Liver (tissue), 9 donors: Measurements from ENCODE around the gene CAP2. TPM values are rescaled to one million over a fixed set of nuclear protein-coding genes. Genes with fewer than 3 reads are reported as not detected.

ENCODE experiments used
- DNase-seq: peaks from one replicate; pipeline ENCODE4 v3.0.0-alpha.2; 2017; ENCODE audit warnings: low spot score
- H3K27ac ChIP-seq, 2 donors: one replicate each; pipeline ENCODE4 v1.7.0; 2013; ENCODE audit warnings: inconsistent platforms in 2 of 2, low read length in 2 of 2, control low read depth in 1 of 2, low read depth in 1 of 2, mild to moderate bottlenecking in 1 of 2
- H3K27me3 ChIP-seq, 4 donors: one replicate each; pipeline versions ENCODE4 v1.6.1 to v1.7.0; 2013; ENCODE audit warnings: low read length in 3 of 4, inconsistent platforms in 1 of 4, mild to moderate bottlenecking in 1 of 4, moderate library complexity in 1 of 4; ENCODE audit not compliant: control insufficient read depth in 4 of 4, insufficient read depth in 4 of 4
- H3K36me3 ChIP-seq, 4 donors: one replicate each; pipeline versions ENCODE4 v1.6.1 to v1.7.0; 2013; ENCODE audit warnings: low read length in 3 of 4, mild to moderate bottlenecking in 3 of 4, low read depth in 1 of 4, moderate library complexity in 1 of 4; ENCODE audit not compliant: control insufficient read depth in 4 of 4, insufficient read depth in 3 of 4
- H3K4me1 ChIP-seq, 4 donors: one replicate each; pipeline versions ENCODE4 v1.6.1 to v1.7.0; 2013; ENCODE audit warnings: low read length in 3 of 4, mild to moderate bottlenecking in 3 of 4, moderate library complexity in 1 of 4; ENCODE audit not compliant: control insufficient read depth in 4 of 4, insufficient read depth in 4 of 4
- H3K4me3 ChIP-seq, 3 donors: one replicate each; pipeline versions ENCODE4 v1.6.1 to v1.7.0; 2013; ENCODE audit warnings: low read length in 3 of 3, control low read depth in 1 of 3, low read depth in 1 of 3, mild to moderate bottlenecking in 1 of 3
- H3K9ac ChIP-seq, 2 donors: one replicate each; pipeline ENCODE4 v1.7.0; 2013; ENCODE audit warnings: low read length in 2 of 2, mild to moderate bottlenecking in 2 of 2, moderate library complexity in 2 of 2, control low read depth in 1 of 2, low read depth in 1 of 2
- H3K9me3 ChIP-seq, 4 donors: one replicate each; pipeline versions ENCODE4 v1.6.1 to v1.7.0; 2013; ENCODE audit warnings: low read length in 3 of 4; ENCODE audit not compliant: control insufficient read depth in 4 of 4
- ATF3 ChIP-seq: IDR thresholded peaks from 2 replicates; pipeline ENCODE4 v1.6.1; 2016; ENCODE audit warnings: antibody characterized with exemption
- EGR1 ChIP-seq, 2 donors: IDR thresholded peaks; 2 replicates each; pipeline ENCODE4 v1.6.1; 2016 to 2018; ENCODE audit warnings: antibody characterized with exemption in 2 of 2, low read depth in 2 of 2
- FOXA1 ChIP-seq: IDR thresholded peaks from 2 replicates; pipeline ENCODE4 v1.6.1; 2016; ENCODE audit warnings: antibody characterized with exemption
- FOXA2 ChIP-seq: IDR thresholded peaks from 2 replicates; pipeline ENCODE4 v1.6.1; 2016; ENCODE audit warnings: antibody characterized with exemption
- GABPA ChIP-seq, 2 donors: IDR thresholded peaks in 1 of 2; conservative IDR thresholded peaks in 1 of 2; 2 replicates each; pipeline ENCODE4 v1.6.1; 2016; ENCODE audit warnings: antibody characterized with exemption in 2 of 2, mild to moderate bottlenecking in 1 of 2, moderate library complexity in 1 of 2
- HNF4A ChIP-seq, 2 donors: conservative IDR thresholded peaks; 2 replicates each; pipeline ENCODE4 v1.6.1; 2016; ENCODE audit warnings: antibody characterized with exemption in 2 of 2, mild to moderate bottlenecking in 2 of 2
- HNF4G ChIP-seq: IDR thresholded peaks from 2 replicates; pipeline ENCODE4 v1.6.1; 2016; ENCODE audit warnings: antibody characterized with exemption
- JUND ChIP-seq, 2 donors: IDR thresholded peaks; 2 replicates each; pipeline ENCODE4 v1.6.1; 2016; ENCODE audit warnings: antibody characterized with exemption in 2 of 2
- MAX ChIP-seq: IDR thresholded peaks from 2 replicates; pipeline ENCODE4 v1.6.1; 2016; ENCODE audit warnings: antibody characterized with exemption
- RAD21 ChIP-seq, 2 donors: IDR thresholded peaks; 2 replicates each; pipeline ENCODE4 v1.6.1; 2016; ENCODE audit warnings: antibody characterized with exemption in 2 of 2, mild to moderate bottlenecking in 2 of 2
- REST ChIP-seq: IDR thresholded peaks from 2 replicates; pipeline ENCODE4 v1.6.1; 2016; ENCODE audit warnings: antibody characterized with exemption, mild to moderate bottlenecking
- RXRA ChIP-seq, 2 donors: IDR thresholded peaks; 2 replicates each; pipeline ENCODE4 v1.6.1; 2017 to 2018; ENCODE audit warnings: antibody characterized with exemption in 2 of 2, mild to moderate bottlenecking in 1 of 2
- SP1 ChIP-seq: IDR thresholded peaks from 2 replicates; pipeline ENCODE4 v1.6.1; 2018; ENCODE audit warnings: antibody characterized with exemption, mild to moderate bottlenecking
- TAF1 ChIP-seq: conservative IDR thresholded peaks from 2 replicates; pipeline ENCODE4 v1.6.1; 2016; ENCODE audit warnings: antibody characterized with exemption, mild to moderate bottlenecking
- YY1 ChIP-seq: IDR thresholded peaks from 2 replicates; pipeline ENCODE4 v1.6.1; 2016; ENCODE audit warnings: antibody characterized with exemption, mild to moderate bottlenecking
- ZBTB33 ChIP-seq: IDR thresholded peaks from 2 replicates; pipeline ENCODE4 v1.6.1; 2016; ENCODE audit warnings: antibody characterized with exemption
- WGBS: extraction: QIAGEN DNeasy Blood & Tissue Kit; methylation state at CpG from one replicate; pipeline ENCODE4 v1.1.7; 2013; 5-methylcytosine and 5-hydroxymethylcytosine counted together
- polyA plus RNA-seq, 2 donors: library from polyadenylated mRNA; stranded (reverse) in 1 of 2; unstranded in 1 of 2; fragments of 200-250 nt in 1 of 2; fragments of >200 nt in 1 of 2; fragmentation: Nextera tagmentation in 1 of 2; extraction: Ambion mirVana in 1 of 2; gene quantifications; one replicate each; pipeline versions ENCODE4 v1.2.1 to v1.2.3, GENCODE V29; 2013 to 2015
- total RNA-seq, 2 donors: library from RNA; depleted of rRNA; stranded (reverse); fragments of >200 nt; gene quantifications; one replicate each; pipeline ENCODE4 v1.2.3, GENCODE V29; 2014
- donor health status: healthy.
- donor health status: healthy.
- donor health status: healthy.
- donor health status: healthy.
- donor health status: healthy.

CAP2 gene
- total and polyA plus RNA-seq, 4 donors = 1.2 to 6.4 (median 2.5) TPM

- no peak overlapping the region for H3K4me3 ChIP-seq
- WGBS = 74% methylated on average over 4 of the region's 4 CpGs
- no peaks in the 10 kb centered on the region for H3K27me3 ChIP-seq
- H3K9me3 ChIP-seq = no peaks in the 10 kb centered on the region
- DNase-seq = no peak
- peaks cover 0 to 6% (median 2%) of the 10 kb centered on the region in 4 donors for H3K4me1 ChIP-seq
- TF ChIP-seq EGR1 (IDR thresholded peaks at IDR 0.05; ENCODE audit: low read depth in 2 of 2) (no peak), MAX (no peak), ATF3 (no peak), REST (no peak), FOXA1 (no peak), FOXA2 (no peak), HNF4A (conservative IDR thresholded peaks at IDR 0.05) (no peak), ZBTB33 (no peak), RXRA (IDR thresholded peaks at IDR 0.05) (no peak), HNF4G (no peak), SP1 (no peak), JUND (IDR thresholded peaks at IDR 0.05) (no peak), TAF1 (no peak), YY1 (no peak), GABPA (IDR thresholded peaks at IDR 0.05 in 1 of 2, conservative IDR thresholded peaks at IDR 0.05 in 1 of 2) (no peak), RAD21 (IDR thresholded peaks at IDR 0.05) (no peak)
- no peaks in the 10 kb centered on the region for H3K36me3 ChIP-seq
- H3K9ac ChIP-seq = no peak overlapping the region
- no peak overlapping the region for H3K27ac ChIP-seq
These were observed 104.2 kb downstream of the CAP2 start for GRCh38 chr6:17497535-17498095.

- H3K27ac ChIP-seq = no peak overlapping the region
- no peaks in the 10 kb centered on the region for H3K36me3 ChIP-seq
- no peaks in the 10 kb centered on the region for H3K9me3 ChIP-seq
- 60% methylated on average over 3 of the region's 3 CpGs for WGBS
- TF ChIP-seq RXRA (IDR thresholded peaks at IDR 0.05) = peak; percentile 48 to 51
- TF ChIP-seq GABPA (IDR thresholded peaks at IDR 0.05 in 1 of 2, conservative IDR thresholded peaks at IDR 0.05 in 1 of 2) = no peak
- DNase-seq = no peak
- H3K27me3 ChIP-seq = no peaks in the 10 kb centered on the region
- H3K4me1 ChIP-seq = peaks cover 0 to 6% (median 2%) of the 10 kb centered on the region in 4 donors
- H3K9ac ChIP-seq = no peak overlapping the region
- H3K4me3 ChIP-seq = no peak overlapping the region
These were observed 108.0 kb downstream of the CAP2 start for GRCh38 chr6:17501442-17501841.
